Left forelimb (tissue), 1 donor: Measurements from ENCODE around the gene HLA-DPB1.

Experiments used
- DNase-seq: peaks from one replicate; pipeline ENCODE4 v3.0.0-alpha.2; 2018; ENCODE audit warnings: low spot score

HLA-DPB1 gene

DNA sequence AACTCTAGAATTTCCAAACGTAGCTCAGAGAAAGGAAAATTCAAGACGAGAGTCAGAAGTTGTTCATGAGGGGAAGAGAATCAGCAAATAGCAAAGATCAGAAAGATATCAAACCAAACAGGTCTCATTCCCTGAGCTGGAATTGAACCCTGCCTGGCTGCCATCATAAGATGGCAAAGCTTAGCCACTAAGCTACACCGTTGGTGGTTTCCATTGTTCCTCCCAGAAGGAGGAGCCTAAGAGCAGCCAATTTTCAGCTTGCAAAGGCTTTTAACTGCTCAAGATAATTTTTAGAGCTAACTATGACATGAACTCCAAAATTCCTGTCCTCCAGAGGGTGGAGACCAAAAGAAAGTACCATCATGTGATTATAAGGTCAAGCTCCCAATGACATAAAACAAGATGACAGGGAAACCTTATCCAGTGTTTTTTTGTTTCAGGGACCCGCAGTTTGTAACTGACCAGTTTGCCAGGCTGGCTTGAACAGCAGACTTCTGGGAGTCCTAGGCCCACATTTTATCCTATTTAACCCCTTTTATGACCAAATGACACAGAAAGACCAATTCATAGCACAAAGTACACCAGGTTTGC lies 60.6 kb downstream of the HLA-DPB1 start:
- no peak for DNase-seq
